Stimulated activated CD4-positive, alpha-beta T cell treated with anti-CD3 and anti-CD28 coated beads, Interleukin-12 subunit alpha, Interleukin-12 subunit beta, amount 100 ng/mL, for 24 hours (primary cell): Measurements from ENCODE around the gene TSEN34.
A peak's percentile ranks its signal among the peaks of the same experiment; 100 is the strongest.
"Not testable (repeated sequence)": the region's sequence is repeated elsewhere in the genome, so short reads cannot be mapped to it uniquely, and the experiment has no call there.

ENCODE experiments used
- DNase-seq, 2 experiments: peaks; one replicate each; pipeline ENCODE4 v3.0.0-alpha.2; 2020; ENCODE audit warnings: low read depth in 2 of 2

TSEN34 gene

DNA sequence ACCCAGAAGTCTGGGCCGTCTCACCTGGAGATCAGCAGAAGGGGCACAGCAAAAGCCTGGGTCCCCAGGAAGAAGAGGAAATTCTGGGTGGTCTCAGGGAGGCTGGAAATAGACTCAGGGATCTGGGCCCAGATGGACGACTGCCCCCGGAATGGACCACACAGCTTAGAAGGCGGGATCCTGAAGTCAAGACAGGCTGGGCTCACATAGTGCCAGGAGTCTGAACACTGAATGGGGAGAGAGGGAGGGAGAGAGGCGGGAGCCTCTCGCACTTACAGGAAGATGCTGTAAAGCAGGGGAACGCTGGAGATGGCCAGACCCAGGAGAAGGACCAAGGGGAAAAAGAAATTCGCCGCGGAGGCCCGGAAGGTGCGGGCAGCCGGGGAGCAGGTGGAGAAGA lies 30.3 kb upstream of the TSEN34 start:
- DNase-seq, result no peak

- peak; percentile 50 to 78 for DNase-seq
Observed at GRCh38 chr19:54162241-54162805, 28.8 kb upstream of the TSEN34 start.

DNA sequence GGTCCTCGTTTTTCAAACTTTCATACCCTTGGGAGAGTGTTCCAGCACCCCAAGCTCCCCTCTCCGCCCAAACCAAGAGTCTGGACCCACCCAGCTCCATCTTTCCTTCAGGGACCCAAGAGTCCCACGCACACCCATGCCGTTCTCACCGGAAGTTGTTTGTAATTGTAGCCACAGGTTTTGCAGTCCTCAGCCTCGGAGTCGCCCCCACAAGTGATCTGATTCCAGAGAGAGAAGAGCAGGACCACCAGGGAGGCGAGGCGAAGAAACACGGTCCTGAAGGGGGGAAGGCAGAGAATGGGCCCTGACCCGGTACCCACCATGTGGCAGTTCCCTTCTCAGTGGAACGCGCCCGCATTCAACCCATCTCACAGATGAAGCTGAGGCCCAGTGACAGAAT lies 28.2 kb upstream of the TSEN34 start:
- DNase-seq, result no peak

DNA sequence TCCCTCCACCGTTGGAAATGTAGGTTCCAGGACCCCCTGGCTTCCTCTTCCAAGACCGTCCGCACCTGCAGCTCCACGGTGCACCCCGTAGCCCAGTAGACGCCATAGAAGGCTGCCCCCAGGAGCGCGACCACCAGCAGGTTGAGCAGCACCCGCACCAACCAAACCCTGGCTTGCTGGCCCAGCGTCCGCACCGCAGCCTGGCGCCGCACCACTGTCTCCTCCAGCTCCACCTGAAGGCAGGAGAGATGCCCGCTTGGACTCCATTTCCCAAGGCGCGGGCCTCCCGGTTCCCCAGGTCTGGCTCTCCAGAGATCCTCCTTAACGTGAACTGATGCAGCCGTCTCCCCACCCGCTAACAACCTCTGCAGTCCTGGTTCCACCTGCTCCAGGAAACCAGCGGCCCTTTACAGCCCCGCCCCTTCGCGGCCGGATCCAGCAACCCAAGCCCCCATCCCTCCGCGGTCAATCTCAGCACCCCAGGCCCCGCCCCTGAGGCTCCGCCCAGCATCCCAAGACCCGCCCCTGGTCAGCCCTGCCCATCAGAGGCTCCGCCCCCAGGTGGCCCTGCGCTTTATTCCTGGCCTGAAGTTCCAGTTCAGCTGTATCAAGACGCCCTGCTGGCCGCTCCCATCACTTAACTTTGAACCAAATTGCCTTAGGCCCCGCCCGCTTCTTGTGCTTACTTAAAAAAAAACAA lies 26.6 kb upstream of the TSEN34 start:
- peak in 1 of 2 experiments; percentile 55 for DNase-seq

DNA sequence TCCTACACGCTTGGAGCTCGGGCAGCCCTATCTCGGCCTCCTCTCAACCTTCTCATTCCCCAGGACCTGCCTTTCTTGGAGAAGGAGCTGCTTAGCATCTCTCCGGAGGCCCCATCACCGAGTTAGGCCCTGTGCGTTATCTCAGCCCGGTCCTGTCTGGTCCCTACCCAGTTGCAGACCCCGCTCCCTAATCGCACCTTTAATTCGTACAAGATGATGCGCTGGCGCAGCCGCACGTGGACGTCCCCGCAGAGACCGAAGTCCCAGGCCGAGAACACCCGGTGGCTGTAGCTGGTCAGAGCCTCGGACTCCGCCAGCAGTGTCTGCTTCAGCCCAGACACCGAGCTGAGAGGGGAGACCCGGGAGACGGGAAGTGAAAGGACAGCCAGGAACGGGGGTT lies 25.9 kb upstream of the TSEN34 start:
- no peak for DNase-seq

- peak; percentile 76 to 96 for DNase-seq
Observed at GRCh38 chr19:54168174-54168917, 22.8 kb upstream of the TSEN34 start.

DNA sequence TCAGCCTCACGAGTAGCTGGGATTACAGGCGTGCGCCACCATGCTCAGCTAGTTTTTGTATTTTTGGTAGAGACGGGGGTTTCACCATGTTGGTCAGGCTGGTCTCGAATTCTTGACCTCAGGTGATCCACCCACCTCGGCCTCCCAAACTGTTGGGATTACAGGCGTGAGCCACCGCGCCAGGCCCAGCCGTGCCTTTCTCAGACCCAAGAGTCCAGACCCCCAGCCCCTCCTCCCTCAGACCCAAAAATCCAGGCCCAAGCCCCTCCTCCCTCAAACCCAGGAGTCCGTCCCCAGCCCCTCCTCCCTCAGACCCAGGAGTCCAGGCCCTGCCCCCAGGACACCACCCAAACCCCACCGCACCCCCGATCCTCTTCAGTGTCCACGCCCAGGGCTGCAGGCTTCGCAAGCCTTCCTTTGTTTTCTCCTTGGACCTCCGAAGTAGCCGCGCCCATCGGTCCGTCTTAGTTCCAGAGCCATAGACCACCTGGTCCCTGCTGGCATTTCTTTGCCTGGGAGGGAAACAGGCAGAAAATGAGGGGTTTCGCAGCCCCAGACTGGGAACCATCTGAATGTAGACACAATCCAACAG lies 21.9 kb upstream of the TSEN34 start:
- DNase-seq, result no peak

- not testable (repeated sequence) for DNase-seq
Observed at GRCh38 chr19:54171736-54172431, 19.2 kb upstream of the TSEN34 start.

- no peak for DNase-seq
Observed at GRCh38 chr19:54172471-54173358, 18.4 kb upstream of the TSEN34 start, which contains the start of gene TMC4. Gene TMC4 (minus strand): TSS chr19:54173160. CDS start chr19:54173117, 43 bp downstream.

GRCh38 chr19:54173359-54173699 lies 17.8 kb upstream of the TSEN34 start:
- no peak for DNase-seq

- no peak for DNase-seq
Observed at GRCh38 chr19:54173951-54174834, 16.9 kb upstream of the TSEN34 start.

DNA sequence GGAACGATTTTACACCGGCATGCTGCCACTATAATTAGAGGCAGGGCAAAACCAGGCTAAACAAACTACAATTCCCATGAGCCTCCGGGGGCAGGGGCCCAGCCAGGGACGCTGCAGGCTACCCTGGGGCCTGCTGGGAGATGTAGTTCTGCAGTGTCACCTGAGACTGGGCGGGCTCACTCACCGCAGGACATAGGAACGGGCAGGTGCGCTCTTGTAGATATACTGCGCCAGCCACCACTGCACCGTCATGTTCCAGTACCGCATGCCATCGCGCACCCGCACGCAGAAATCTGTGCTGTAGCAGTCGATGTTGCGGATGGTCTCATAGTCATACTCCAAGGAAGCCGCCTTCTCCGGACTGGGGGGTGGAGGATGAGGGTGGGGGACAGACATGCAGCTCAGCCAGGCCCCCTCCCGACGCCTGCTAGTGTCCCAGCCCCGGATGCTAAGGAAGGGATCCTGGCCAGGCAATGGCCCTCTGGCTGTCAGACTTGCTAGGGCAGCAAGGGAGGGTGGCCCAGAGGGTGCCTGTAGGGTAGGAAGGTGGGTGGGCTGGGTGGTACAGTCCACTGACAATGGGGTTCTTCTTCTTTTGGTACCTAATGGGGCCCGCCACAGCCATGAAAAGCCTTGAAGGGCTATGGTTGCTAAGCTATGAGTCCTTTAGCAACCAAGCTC lies 12.4 kb upstream of the TSEN34 start:
- no peak for DNase-seq

DNA sequence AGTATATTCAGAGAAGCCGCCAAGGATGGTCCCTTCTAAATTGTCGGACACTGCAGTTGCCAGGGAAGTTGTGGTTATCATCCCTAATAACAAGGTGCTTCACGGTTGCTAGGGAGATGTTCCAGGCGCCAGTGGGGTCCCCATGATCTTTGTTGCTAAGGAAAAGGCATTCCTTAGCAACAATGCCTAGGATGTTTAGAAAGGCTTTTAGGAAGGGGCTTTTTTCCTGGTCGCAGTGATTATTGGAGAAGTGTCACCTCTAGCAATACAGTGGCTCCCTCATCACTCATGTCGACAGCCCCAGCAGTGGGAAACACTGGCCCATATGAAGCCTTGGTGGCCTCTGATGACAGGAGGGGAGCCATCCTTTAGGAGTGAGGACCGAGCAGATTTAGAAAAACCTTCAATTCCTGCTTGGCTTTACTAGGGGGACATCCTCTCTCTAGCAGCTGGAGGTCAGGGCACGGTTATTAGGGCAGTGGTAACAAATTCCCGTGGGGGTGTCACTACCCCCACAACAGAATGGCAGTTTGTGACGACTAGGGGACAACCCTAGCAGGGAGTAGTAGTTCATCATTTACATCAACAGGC lies 11.8 kb upstream of the TSEN34 start:
- no peak for DNase-seq

DNA sequence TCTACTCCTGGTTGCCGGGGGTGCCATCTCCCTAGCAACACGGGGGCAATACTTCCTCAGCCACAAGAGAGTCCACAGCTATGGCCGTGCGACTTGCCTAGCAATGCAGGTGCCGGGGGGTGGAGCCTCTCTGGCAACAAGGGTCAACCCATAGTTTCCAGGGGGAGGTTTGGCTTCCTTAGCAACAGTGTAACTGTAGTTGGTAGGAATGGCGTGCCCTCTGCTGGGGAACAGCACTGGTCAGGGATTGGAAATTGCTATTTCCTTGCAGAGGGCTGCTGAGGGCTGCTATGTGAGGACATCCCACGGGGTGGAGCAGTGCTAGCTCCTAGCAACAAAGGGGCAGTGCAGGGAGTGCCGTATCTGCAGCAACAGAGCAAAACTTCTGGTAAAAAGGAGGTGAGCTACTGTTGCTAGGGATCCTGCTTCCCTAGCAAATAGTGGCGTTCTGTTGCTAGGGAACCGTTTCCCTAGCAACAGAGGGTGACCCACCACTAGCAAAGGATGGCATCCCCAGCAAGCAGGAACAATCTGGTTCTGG lies 11.1 kb upstream of the TSEN34 start:
- DNase-seq, result no peak

GRCh38 chr19:54180691-54181091 lies 10.4 kb upstream of the TSEN34 start:
- no peak for DNase-seq

DNA sequence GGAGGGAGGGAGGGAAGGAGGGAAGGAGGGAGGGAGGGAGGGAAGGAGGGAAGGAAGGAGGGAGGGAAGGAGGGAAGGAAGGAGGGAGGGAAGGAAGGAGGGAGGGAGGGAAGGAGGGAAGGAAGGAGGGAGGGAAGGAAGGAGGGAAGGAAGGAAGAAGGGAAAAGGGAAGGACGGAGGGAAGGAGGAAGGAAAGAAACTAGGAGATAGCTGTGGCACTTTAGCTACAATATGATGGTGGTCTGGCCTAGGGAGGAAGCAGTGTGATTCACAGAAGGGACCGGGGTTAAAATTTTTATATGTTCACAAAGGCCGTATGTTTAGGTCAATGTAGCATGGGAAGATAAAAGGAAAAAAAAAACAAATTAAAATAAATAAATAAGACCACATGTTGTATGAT lies 9.2 kb upstream of the TSEN34 start:
- DNase-seq, result not testable (repeated sequence)

- DNase-seq, result no peak
Observed at GRCh38 chr19:54183431-54183830, 7.7 kb upstream of the TSEN34 start.

GRCh38 chr19:54186351-54186750 lies 4.8 kb upstream of the TSEN34 start:
- DNase-seq, result no peak

GRCh38 chr19:54186934-54187381 lies 4.2 kb upstream of the TSEN34 start:
- no peak for DNase-seq
